WTC11 (cell line): ENCODE data around the gene NXPH4. TPM values are rescaled to one million over a fixed set of nuclear protein-coding genes. Genes with fewer than 3 reads are reported as not detected.

ENCODE experiments used
- ATAC-seq: fragments of 200-7000 bp; cut with Tn5 transposase; 2 replicates; pipeline ENCODE4 v1.10.0; 2021; ENCODE audit warnings: mild to moderate bottlenecking, moderate library complexity
- CTCF ChIA-PET: fragments of 300-600 bp; sonication (Branson Sonifier 250); formaldehyde crosslinking; loops from one replicate; lab custom pipeline; 2021; ENCODE audit warnings: antibody characterized with exemption; lab: Charles Lee
- POLR2A ChIA-PET: fragments of 350-600 bp; sonication (Branson Sonifier 250); formaldehyde crosslinking; loops from one replicate; lab custom pipeline; 2021; ENCODE audit warnings: antibody characterized with exemption; lab: Charles Lee
- DNase-seq: peaks from one replicate; pipeline ENCODE4 v3.0.0; 2021; ENCODE audit warnings: low spot score
- H3K27ac Mint-ChIP-seq: 2 replicates; pipeline ENCODE4 v1.8.0; 2021; ENCODE audit warnings: mixed read lengths
- H3K27me3 Mint-ChIP-seq: 2 replicates; pipeline ENCODE4 v1.8.0; 2021; ENCODE audit warnings: low read depth, mild to moderate bottlenecking, moderate library complexity, mixed read lengths
- H3K36me3 Mint-ChIP-seq: 2 replicates; pipeline ENCODE4 v1.8.0; 2021; ENCODE audit warnings: mixed read lengths
- H3K4me1 Mint-ChIP-seq: 2 replicates; pipeline ENCODE4 v1.8.0; 2022; ENCODE audit warnings: mixed read lengths
- H3K4me3 Mint-ChIP-seq: 2 replicates; pipeline ENCODE4 v1.8.0; 2021; ENCODE audit warnings: mild to moderate bottlenecking, moderate library complexity, mixed read lengths
- H3K9me3 Mint-ChIP-seq: 2 replicates; pipeline ENCODE4 v1.8.0; 2021; ENCODE audit warnings: mixed read lengths
- AFF4 ChIP-seq: sonication (generic); formaldehyde crosslinking; IDR thresholded peaks from 2 replicates; pipeline ENCODE4 v1.8.1; 2023; ENCODE audit warnings: mild to moderate bottlenecking, missing genetic modification reagents, borderline replicate concordance
- ARID4B ChIP-seq: sonication (generic); formaldehyde crosslinking; IDR thresholded peaks from 2 replicates; pipeline ENCODE4 v1.8.0; 2023; ENCODE audit warnings: missing genetic modification reagents, mild to moderate bottlenecking, borderline replicate concordance
- ATF1 ChIP-seq: sonication (generic); formaldehyde crosslinking; IDR thresholded peaks from 2 replicates; pipeline ENCODE4 v1.8.1; 2023; ENCODE audit warnings: mild to moderate bottlenecking, moderate library complexity, missing genetic modification reagents
- ATF2 ChIP-seq: sonication (generic); formaldehyde crosslinking; IDR thresholded peaks from 2 replicates; pipeline ENCODE4 v1.8.1; 2022; ENCODE audit warnings: low read depth, missing genetic modification reagents, borderline replicate concordance
- HMGA2 ChIP-seq: fragments of 250-450 bp; sonication (Bioruptor Pico); IDR thresholded peaks from 2 replicates; pipeline ENCODE4 v1.4.0; 2021; ENCODE audit warnings: mild to moderate bottlenecking, moderate library complexity
- HMGXB4 ChIP-seq: sonication (generic); formaldehyde crosslinking; IDR thresholded peaks from 2 replicates; pipeline ENCODE4 v1.8.1; 2023; ENCODE audit warnings: mild to moderate bottlenecking, moderate library complexity, missing genetic modification reagents
- IRF2 ChIP-seq: sonication (generic); formaldehyde crosslinking; IDR thresholded peaks from 2 replicates; pipeline ENCODE4 v1.8.0; 2022; ENCODE audit warnings: low read depth, missing genetic modification reagents, borderline replicate concordance
- KAT7 ChIP-seq: sonication (generic); formaldehyde crosslinking; IDR thresholded peaks from 2 replicates; pipeline ENCODE4 v1.8.1; 2023; ENCODE audit warnings: missing genetic modification reagents, mild to moderate bottlenecking, borderline replicate concordance
- MXD4 ChIP-seq: fragments of 250-450 bp; sonication (Bioruptor Pico); IDR thresholded peaks from 2 replicates; pipeline ENCODE4 v1.8.0; 2021; ENCODE audit warnings: mild to moderate bottlenecking, moderate library complexity, borderline replicate concordance
- PREB ChIP-seq: sonication (generic); formaldehyde crosslinking; IDR thresholded peaks from 2 replicates; pipeline ENCODE4 v1.8.1; 2022; ENCODE audit warnings: mild to moderate bottlenecking, missing genetic modification reagents, moderate library complexity, borderline replicate concordance
- SMAD3 ChIP-seq: sonication (generic); formaldehyde crosslinking; IDR thresholded peaks from 2 replicates; pipeline ENCODE4 v1.8.0; 2022; ENCODE audit warnings: missing genetic modification reagents, mild to moderate bottlenecking, borderline replicate concordance
- TEAD4 ChIP-seq: sonication (generic); formaldehyde crosslinking; IDR thresholded peaks from 2 replicates; pipeline ENCODE4 v1.8.0; 2022; ENCODE audit warnings: mild to moderate bottlenecking, missing genetic modification reagents
- USF1 ChIP-seq: sonication (generic); formaldehyde crosslinking; IDR thresholded peaks from 2 replicates; pipeline ENCODE4 v1.8.0; 2022; ENCODE audit warnings: mild to moderate bottlenecking, missing genetic modification reagents
- ZBTB21 ChIP-seq: sonication (generic); formaldehyde crosslinking; IDR thresholded peaks from 2 replicates; pipeline ENCODE4 v1.8.1; 2023; ENCODE audit warnings: mild to moderate bottlenecking, missing genetic modification reagents, borderline replicate concordance
- ZSCAN18 ChIP-seq: fragments of 250-450 bp; sonication (Bioruptor Pico); IDR thresholded peaks from 2 replicates; pipeline ENCODE4 v2.1.2; 2022; ENCODE audit warnings: mild to moderate bottlenecking, moderate library complexity
- total RNA-seq: library from RNA; stranded (reverse); gene quantifications from 3 replicates; pipeline ENCODE4 v1.2.3, GENCODE V29; 2021

The NXPH4 gene
- total RNA-seq, 1 experiment from 2014 or later = 4.9 TPM

- TF ChIP-seq TEAD4 (CRISPR knock-in tag) (no peak), ZBTB21 (no peak), ATF1 (no peak), MXD4 (CRISPR knock-in tag) (no peak), AFF4 (CRISPR knock-in tag) (no peak), SMAD3 (CRISPR knock-in tag) (no peak)
Observed at GRCh38 chr12:57201219-57201618, 15.4 kb upstream of the NXPH4 start (continued).

GRCh38 chr12:57201631-57202030 is 15.0 kb upstream of the NXPH4 start:
- H3K27me3 Mint-ChIP-seq = no peaks in the 10 kb centered on the region
- ChIA-PET POLR2A (no interaction called here), CTCF (no interaction called here)
- H3K9me3 Mint-ChIP-seq = no peaks in the 10 kb centered on the region
- H3K4me3 Mint-ChIP-seq = no peak overlapping the region
- H3K4me1 Mint-ChIP-seq = no peaks in the 10 kb centered on the region
- ATAC-seq (no peak), DNase-seq (no peak)
- no peak overlapping the region for H3K27ac Mint-ChIP-seq
- peaks cover 67% of the 10 kb centered on the region for H3K36me3 Mint-ChIP-seq
- TF ChIP-seq ZSCAN18 = no peak
- TF ChIP-seq ATF2 (CRISPR knock-in tag) = no peak
- TF ChIP-seq HMGA2 (CRISPR knock-in tag) = no peak
- no peak for TF ChIP-seq ARID4B (CRISPR knock-in tag)
- no peak for TF ChIP-seq SMAD3 (CRISPR knock-in tag)
- TF ChIP-seq USF1 (CRISPR knock-in tag) = no peak
- TF ChIP-seq AFF4 (CRISPR knock-in tag) = no peak
- TF ChIP-seq PREB = no peak
- TF ChIP-seq HMGXB4 (CRISPR knock-in tag) = no peak
- no peak for TF ChIP-seq KAT7
- no peak for TF ChIP-seq IRF2 (CRISPR knock-in tag)
- TF ChIP-seq ZBTB21 = no peak
